8988T (cell line): ENCODE results near the gene GAMT.

Experiments
- DNase-seq: peaks from one replicate; pipeline ENCODE4 v3.0.0; 2011

Gene GAMT

DNA sequence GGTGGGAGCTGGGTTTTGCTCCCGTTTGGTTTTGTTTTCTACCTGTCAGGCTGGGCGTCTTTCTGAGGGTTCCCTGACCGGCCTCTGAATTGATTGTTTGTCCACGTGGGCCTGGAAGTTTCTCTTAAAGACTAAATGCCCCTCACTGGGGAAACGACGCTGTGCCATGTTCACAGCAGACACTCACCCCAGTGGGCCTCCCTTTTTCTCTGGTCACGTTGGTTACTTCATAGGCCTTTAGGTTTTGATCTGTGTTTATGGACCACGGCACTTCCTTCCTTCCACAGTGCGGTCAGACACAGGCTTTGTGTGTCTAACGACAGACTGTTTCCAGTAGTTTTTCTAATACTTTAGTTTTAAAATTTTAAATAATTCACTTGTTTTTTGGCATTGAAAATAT lies 37.7 kb downstream of the GAMT start:
- DNase-seq, result no peak

DNA sequence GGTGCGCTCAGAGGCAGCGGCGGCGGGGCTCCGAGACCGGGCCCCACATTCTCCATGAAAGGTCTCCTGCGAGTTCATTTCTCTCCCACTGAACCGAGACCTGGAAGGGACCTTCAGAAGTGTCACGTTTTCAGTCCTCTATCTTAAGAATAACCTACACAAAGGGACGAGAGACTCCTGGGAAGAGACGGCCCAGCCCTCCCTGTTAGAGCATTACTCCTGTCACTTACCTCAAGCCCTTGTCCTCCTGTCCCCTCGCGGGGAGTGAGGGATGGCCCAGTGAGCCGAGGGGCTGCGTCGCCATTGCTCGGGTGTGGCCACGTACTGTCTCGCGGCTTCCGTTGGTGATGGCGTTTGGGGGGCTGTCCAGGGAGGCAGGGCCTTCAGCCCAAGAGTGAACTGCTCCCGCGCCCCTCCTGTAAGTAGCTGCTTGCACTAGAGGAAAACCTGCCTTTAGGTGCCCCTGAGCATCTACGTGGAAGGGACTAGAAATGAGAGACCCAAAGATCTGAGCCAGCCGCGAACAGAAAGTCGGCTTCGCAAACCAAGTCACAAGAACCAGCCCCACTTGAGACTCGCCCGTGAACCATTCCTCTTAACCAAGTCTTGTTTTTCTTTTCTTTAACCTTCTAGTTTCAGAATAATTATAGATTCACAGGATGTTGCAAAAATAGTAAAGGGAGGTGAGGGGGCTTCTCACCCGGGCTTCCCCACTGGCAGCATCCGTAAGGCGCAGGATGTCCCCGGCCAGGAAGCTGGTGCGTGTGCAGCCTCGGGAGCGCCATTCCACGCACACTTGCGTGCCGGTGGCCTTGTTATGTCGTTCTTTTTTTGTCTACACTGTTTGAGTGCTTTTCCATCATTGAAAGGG lies 38.7 kb downstream of the GAMT start:
- no peak for DNase-seq

DNA sequence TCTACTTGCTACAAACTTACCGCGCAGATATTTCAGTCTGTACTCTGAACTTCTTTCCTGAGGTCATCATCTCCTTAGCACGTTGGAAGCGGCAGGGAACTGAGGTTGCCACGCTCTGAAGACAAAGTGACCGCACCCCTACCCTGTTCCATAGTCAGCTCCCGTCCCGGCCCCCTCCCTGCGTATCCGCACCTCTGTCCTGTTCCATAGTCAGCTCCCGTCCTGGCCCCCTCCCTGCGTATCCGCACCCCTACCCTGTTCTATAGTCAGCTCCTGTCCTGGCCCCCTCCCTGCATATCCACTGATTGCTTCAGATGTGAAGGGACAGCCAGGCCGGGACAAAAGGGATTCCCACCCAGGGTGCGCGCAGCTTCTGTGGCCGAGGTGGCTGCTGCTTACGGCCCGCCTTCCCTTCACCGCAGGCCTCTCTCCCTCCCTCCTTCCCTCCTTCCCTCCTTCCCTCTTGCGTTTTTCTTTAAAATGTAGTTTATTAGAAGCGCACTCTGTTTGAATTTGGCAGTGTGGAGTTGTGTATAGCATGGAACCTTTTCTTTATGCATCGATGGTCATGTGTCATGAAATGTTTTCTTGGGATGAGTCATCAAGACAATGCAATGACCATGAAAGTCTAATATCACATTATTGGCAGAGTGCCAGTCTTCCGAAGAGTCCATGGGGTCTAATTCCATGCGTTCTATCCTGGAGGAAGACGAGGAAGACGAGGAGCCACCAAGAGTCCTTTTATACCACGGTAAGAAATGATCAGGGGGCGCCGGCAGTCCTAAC lies 39.5 kb downstream of the GAMT start:
- DNase-seq, result no peak

DNA sequence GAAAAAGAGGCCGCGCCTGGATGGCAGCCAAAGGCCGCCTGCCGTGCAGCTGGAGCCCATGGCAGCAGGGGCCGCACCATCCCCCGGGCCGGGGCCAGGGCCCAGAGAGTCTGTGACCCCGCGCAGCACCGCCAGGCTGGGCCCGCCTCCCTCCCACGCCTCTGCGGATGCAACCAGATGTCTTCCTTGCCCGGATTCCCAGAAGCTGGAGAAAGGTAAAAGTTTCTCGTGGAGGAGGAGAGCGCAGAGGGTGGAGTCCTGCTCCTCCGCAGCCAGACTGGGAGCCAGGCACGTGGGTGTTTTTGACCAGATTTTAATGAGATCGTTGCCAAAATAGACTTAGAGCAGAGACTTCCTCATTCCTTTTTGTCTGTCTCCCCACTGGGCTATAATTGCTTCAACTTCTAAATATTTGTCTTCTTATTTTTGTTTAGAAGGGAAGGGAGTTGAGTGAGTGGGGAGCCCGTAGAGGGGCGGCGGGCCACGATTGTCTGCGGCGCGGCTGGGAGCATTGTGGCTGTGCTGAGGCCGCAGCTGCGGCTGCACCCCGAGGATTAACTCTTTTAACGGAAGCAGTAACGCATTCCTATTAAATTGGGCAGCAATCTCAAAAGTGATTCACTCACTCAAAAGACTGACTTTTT lies 40.4 kb downstream of the GAMT start:
- no peak for DNase-seq

DNA sequence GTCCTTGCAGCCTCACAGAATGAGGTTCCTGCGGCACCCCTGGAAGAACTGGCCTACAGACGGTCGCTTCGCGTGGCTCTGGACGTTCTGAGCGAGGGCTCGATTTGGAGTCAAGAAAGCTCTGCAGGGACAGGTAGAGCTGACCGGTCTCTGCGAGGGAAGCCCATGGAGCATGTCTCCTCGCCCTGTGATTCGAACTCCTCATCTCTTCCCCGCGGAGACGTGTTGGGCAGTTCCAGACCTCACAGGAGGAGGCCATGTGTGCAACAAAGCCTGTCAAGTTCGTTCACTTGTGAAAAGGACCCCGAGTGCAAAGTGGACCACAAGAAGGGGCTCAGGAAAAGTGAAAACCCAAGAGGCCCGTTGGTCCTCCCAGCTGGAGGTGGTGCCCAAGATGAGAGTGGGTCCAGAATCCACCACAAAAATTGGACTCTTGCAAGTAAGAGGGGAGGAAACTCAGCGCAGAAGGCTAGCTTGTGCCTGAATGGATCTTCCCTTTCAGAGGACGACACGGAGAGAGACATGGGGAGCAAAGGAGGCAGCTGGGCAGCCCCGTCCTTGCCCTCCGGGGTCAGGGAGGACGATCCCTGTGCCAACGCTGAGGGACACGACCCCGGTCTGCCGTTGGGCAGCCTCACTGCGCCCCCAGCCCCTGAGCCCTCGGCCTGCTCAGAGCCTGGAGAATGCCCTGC lies 41.1 kb downstream of the GAMT start:
- no peak for DNase-seq

DNA sequence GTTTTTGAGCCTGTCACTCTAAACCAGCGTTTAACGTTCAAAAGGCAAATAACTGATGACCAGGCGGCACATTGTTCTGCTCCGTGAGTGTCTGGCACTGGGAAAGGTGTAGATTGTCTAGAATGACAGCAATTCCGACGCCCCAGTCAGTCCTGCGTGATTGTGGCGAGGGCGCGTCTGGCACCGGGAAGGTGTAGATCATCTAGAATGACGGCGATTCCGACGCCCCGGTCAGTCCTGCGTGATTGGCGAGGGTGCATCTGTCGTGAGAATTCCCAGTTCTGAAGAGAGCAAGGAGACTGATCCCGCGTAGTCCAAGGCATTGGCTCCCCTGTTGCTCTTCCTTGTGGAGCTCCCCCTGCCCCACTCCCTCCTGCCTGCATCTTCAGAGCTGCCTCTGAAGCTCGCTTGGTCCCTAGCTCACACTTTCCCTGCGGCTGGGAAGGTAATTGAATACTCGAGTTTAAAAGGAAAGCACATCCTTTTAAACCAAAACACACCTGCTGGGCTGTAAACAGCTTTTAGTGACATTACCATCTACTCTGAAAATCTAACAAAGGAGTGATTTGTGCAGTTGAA lies 43.7 kb downstream of the GAMT start:
- DNase-seq, result no peak

DNA sequence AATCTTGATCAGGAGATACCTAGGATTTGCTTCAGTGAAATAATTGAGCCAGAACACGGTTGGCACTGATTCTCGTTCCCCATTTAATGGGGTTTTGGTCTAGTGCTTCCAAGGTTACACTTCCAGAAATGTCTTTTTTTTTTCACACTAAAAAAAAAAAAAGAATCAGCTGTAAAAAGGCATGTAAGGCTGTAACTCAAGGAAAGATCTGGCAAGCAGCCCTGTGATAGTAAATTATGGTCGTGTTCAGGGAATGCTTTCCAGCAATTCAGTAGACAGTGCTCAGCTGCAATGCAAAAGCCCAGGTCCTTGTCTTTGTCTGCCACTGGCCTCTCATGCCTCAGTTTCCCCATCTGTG lies 44.9 kb downstream of the GAMT start:
- no peak for DNase-seq

DNA sequence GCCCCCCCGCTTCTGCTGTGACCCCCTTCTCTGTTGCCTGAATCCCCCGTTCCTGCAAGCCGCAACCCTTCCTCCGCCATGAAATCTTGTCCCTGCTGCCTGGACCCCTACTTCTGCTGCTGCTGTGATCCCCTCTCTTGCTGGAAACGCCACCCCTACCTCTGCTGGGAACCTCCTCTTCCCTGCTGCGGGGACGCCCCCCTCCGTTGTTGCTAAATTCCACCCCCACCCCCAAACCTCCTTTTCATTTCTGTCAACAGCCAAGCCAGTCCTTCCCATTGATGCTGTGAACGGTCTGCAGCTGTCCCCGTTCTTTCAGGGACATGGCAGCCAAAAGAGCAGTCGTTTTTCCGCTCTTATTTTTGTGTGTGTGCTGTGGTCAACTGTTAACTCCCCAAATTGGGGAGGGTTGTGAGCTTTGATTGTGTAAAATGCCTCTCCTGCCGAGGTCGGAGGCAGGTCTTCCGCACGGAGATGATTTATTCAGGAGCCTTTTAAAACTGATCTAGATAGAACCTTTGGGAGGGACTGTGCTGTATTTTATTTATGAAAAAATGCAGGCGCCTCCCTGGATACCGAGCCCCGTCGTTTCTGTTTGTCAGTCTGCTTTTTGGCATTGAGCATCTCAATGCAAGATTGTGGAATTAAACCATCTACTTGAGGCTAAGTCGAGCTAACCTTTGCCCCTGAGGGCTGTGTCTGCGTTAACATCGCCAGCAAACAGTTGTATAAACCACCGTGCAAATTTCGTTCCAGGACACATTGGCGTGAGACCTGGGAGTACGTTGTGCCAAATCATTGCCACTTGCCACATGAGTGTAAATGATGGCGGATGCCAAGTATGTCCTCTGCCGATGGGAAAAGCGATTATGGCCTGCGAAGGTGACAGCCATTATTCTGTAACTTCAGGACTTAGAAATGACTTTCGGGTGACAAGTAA lies 45.5 kb downstream of the GAMT start:
- DNase-seq, result no peak

DNA sequence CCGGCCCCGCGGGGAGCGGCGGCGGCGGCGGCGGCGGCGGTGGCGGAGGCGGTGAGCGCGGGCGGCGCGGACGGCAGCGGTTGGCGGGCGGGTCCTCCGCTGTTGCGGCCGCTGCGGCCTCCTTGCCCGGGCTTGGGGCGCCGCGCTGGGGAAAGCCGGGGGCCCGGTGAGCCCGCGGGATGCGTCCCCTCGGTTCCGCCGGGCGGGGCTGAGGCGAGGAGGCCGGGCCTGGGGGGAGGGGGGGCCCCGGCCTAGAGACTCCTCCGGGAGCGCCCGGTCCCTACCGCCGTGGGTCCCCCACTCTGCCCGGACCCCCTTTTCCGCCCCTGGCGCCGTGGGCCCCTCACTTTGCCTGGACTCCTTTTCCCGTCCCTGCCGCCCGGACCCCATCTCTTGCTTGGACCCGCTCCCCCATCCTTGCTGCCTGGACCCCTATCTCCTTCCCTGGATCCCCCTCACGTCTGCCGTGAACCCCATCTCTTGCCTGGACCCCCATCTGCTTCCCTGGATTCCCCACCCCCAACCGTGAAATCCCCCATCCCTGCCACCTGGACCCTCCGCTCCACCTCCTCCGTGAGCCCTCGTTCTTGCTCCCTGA lies 46.3 kb downstream of the GAMT start:
- DNase-seq, result peak; percentile 66

DNA sequence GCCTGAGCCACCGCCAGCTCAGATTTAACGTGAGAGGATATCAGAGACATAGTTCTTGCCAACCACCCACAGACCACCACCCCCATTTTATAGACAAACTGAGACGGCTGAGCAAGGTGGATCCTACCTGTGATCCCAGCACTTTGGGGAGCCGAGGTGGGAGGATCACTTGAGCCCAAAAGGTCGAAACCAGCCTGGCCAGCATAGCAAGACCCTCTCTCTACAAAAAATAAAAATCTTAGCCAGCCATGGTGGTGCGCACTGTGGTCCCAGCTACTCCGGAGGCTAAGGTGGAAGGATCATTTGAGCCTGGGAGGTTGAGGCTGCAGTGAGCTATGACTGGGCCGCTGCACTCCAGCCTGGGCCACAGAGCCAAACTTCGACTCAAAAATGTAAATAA lies 48.2 kb downstream of the GAMT start:
- no peak for DNase-seq

DNA sequence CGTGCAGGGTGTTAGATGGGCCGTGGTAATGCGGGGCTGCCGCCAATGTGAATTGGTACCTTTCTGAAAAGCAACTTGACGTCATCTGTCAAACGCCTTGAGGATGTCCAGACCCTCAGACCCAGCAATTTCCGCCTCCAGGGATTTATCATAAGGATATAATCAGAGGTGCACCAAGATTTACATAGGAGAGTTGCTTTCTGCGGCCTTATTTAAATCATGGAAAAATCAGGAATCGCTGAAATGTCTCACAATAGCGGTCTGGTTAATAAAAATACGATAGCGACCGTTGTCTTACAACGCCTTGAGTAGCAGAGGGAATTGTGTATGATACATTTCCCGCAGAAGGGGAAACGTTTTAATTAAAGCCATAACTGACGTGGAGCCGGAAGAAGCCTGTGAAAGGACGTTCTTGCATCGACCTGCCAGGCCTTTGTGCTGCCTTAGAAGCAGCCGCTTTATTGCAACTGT lies 49.9 kb downstream of the GAMT start:
- DNase-seq, result no peak

DNA sequence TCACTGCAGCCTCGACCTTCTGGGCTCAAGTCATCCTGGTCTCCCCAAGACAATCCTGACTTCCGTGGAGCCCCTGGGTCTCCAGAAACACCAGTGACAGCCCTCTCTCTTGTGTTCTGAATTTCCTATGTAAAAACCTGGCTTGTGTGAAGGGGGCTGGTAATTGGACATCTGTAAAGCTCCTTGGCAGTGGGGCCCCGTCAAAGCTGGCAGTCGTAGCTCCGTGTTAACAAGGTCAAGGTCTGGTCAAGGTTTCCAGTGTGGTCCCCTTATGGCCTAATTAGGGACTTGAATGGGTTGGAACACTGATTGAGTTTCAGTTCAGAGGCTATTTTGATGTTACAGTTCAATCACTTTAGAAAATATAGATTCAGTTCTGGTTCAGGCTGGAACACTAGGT lies 50.5 kb downstream of the GAMT start:
- no peak for DNase-seq

DNA sequence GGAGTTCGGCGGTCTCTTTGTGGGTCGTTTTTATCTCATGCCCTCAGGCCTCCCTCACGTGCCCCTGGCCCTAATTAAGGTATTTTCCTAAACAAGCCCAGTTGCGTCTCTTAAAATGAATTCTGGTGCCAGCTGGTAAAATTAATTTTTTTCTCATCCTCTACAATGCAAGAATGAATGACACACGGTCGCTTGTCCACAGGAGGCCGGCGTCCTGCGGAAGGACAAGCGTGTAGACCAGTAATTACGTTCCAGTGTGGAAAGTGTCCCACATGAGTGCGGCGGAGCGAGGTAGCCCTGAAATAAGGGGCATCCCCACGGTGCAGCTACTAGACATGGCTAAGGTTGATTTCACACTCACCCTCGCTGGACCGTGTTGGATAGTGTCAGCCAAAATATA lies 52.1 kb downstream of the GAMT start:
- DNase-seq, result no peak
